HG02763 (cell line): ENCODE data around the gene CNBD2.
"Not testable (repeated sequence)": the region's sequence is repeated elsewhere in the genome, so short reads cannot be mapped to it uniquely, and the experiment has no call there.

Experiments used
- ATAC-seq: cut with Tn5 transposase; IDR thresholded peaks from one replicate; pipeline ENCODE4 v1.9.1; 2021; ENCODE audit warnings: mild to moderate bottlenecking, moderate library complexity; ENCODE audit not compliant: unreplicated experiment

CNBD2 gene

GRCh38 chr20:35974256-35974655, 5.9 kb downstream of the CNBD2 start:
- ATAC-seq, result no peak

- no peak for ATAC-seq
Observed at GRCh38 chr20:35975576-35976373, 7.4 kb downstream of the CNBD2 start.

DNA sequence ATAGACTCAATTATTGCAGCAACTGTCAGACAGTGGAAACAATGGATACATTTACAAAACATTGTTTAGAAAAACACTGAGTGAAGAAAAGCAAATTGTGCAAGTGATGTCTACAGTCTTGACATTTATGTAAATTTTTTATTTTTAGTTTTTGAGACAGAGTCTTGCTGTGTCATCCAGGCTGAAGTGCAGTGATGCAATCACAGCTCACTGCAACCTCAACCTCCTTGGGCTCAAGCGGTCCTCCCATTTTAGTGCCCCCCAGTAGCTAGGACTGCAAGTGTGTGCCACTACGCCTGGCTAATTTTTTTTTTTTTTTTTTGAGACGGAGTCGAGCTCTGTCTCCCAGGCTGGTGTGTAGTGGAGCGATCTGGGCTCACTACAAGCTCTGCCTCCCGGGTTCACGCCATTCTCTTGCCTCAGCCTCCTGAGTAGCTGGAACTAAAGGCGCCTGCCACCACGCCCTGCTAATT, 9.7 kb downstream of the CNBD2 start:
- no peak for ATAC-seq

DNA sequence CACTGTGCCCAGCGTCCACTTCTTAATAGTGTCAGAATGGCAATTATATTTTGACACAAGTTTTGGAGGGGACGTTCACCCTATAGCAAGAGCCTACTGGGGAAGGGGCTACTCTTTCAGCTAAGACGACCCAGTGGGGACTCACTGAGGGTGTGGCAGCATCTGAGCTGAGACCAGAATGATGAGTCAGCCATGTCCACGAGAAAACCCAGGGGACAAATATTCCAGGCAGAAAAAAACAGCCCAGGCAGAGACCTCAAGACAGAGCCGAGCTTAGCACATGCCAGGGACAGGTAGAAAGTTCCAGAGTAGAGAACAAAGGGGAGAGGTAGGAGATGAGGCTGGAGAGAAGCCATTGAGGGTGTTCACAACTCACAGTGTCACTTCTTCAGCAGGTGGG, 11.2 kb downstream of the CNBD2 start:
- no peak for ATAC-seq

DNA sequence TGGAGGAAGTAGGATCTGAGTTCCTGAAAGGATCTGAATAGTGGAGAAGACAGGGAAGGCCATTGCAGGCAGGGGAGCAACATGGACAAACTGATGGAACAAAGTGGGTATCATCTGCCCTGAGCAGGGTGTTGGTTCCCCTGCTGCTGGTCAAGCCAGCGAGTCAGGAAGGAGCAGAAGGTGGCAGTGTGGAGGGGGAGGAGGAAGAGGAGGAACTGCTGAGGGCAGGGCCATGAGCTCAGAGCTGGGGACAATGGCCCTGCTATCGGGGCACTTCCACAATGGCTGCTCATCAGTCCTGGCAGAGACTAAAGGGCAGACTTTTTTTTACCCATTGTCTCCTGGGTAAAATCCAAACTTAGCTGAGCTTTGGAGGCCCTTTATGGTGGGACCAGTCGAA, 13.6 kb downstream of the CNBD2 start:
- no peak for ATAC-seq

- no peak for ATAC-seq
Observed at GRCh38 chr20:35984382-35984781, 16.0 kb downstream of the CNBD2 start.

GRCh38 chr20:35985806-35986205, 17.4 kb downstream of the CNBD2 start:
- ATAC-seq, result no peak

DNA sequence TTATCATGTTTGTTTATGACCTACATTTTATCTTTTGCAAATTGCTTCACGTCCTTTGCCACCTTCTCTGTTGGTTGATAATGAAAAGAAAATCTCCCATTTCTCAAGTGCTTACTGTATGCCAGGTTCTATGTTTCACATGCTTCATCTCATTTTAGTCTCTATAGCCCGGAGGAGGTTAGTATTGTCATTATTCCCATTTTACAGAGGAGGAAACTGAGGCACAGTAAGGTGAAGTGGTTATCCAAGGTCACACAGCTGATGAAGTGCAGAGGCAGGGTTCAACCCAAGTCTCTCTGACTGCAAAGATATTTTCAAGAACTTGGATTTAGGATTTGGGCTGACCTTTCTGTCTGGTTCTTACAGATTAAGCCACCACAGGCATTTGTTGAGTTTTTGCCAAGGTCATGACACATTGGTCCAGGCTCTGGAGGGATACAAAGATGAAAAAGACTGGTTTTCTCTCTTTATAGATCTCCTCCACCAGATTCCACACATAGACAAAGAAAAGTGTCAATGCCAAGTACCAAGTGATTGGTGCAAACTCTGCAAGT, 20.6 kb downstream of the CNBD2 start:
- no peak for ATAC-seq

DNA sequence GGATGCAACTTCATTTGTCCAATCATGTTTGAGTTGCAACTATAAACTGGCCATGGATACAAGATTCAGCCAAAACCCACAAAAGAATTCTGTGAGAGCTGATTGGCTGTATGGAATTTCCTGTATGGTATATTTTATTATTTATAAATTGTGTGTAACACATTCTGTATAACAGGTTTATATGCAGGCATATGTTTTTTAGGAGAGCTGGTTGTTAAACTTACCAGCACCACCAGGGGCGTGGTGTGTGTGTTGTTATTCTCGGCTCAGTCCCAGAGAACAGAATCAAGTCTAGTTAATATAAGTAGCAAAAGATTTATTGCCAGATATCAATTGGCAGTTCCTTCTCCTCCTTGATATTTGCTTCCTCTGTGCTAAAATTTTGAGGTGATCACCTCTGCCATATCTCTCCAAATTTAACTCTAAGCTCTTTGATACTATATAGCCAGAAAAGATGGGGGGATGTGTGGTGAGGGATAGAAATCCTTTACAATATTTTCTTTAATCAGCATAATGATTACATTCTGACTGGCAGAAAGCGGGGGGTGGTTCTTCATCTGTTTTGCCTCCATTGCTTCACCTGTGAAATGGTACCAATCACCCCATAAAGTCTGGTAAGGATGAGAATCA, 22.9 kb downstream of the CNBD2 start:
- ATAC-seq, result no peak

DNA sequence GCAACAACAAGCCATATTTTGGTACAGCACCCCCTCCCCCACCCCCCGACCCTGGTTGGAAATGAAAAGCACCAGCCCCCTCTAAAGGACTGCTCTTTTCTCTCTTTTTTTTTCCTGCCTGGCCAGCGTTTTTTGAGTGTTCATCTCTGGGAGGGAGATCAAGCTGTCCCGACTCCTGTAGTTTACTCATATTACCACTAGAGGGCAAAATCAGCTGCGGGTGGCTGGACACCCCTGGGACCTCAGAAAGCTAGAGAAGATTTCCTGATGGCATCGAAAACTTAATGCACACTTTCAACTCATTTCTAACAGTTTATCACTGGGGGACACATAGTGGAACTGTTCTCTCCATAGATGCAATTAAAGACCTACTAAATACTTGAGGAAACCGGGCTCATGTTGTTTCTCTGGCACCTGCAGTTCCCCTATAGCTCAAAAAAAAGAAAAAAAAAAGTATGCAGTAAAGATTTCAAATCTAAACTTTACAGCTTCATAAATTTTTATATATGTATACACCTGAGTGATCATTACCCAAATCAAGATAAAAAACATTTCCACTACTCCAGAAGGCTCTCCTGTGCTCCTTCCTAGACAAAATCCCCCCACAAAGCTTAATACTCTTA, 24.4 kb downstream of the CNBD2 start:
- no peak for ATAC-seq

DNA sequence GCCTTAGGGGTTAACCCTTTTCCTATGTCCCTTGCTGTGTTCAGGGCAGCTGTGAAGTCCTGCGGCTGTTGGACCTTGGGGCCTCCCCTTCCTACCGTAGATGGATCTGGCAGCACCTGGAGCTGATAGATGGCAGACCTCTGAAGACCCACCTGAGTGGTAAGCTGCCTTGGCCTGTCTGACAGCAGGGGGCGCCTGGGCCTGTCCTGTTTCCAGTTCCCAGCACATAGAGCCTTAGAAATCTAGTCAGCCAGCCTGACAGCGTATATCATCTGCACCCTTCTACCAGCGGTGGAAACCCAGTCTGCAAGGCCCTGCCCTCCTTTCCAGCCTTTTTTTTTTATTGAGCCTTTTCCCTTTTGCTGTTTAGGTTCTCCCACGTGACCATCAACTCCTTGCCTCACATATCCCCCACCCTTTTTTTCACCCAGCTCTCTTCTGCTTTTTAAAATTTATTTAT, 26.6 kb downstream of the CNBD2 start:
- no peak for ATAC-seq

- ATAC-seq, result not testable (repeated sequence)
Observed at GRCh38 chr20:35996492-35996891, 28.1 kb downstream of the CNBD2 start.

GRCh38 chr20:36001331-36001730, 32.9 kb downstream of the CNBD2 start:
- ATAC-seq, result not testable (repeated sequence)

DNA sequence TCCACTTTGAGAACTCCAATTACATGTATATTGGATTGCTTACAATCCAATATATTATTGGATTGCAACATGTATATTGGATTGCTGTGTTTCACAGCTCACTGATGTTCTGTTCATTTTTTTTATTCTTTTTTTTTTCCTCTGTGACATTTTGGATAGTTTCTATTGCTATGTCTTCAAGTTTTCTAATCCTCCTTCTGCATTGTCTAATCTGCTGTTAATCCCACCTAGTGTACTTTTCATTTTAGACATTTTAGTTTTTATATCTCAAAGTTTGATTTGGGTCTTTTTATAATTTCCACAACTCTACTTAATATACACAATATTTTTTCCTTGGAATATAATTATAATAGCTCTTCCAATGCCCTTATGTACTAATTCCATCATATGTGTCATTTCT, 34.5 kb downstream of the CNBD2 start:
- no peak for ATAC-seq

DNA sequence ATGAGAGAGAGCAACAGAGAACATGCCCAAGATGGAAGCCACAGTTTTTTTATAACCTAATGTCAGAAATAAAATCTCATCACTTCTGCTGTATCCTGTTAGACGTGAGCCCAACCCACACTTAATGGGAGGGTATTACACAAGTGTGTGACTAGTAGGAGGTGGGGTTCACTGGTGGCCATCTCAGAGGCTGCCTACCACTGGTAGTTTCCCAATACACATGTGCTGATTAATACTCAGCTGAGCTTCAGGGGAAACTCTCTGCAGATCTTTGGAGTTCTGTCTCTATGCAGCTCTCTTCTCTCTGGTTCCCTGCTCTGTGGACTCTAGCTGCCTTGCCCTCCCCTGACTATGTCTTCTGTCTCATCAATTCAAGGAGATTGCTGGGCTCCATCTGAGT, 35.7 kb downstream of the CNBD2 start:
- ATAC-seq, result no peak

GRCh38 chr20:36008461-36009035, 40.2 kb downstream of the CNBD2 start:
- ATAC-seq, result no peak

DNA sequence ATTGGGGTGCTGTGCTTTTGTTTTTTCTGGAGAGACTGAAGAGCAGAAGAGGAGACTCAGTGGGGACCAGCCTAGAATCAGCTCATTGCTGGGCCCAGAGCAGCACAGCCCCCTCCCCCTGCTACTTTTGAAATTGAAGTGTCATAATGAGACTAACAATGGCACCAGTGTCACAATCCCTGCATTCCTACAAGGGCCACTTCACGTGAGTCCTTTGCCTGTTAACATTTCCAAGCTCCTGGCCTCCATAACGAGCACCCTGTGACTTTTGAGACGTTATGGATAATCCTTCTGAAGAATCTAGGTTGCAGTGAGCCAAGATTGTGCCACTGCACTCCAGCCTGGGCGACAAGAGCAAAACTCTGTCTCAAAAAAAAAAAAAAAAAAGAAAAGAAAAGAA, 41.7 kb downstream of the CNBD2 start:
- no peak for ATAC-seq

DNA sequence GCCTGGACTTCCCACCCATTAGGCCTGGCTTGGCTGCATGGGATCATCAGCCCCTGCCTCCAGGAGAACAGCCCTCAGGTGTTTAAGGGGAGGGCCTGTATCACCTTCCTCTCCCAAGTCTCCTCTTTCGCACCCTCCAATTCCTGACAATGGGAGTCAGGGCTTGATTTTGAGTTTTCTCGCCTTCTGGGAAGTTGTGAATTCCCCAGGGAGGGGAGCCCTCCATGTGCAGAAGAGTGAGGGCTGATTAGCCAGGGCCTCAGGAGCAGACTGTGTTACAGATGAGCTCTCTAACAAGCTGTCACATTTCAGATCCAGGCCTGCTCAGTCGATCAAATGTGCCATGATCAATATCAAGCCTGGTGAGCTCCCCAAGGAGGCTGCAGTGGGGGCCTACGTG, 42.4 kb downstream of the CNBD2 start:
- ATAC-seq, result no peak

DNA sequence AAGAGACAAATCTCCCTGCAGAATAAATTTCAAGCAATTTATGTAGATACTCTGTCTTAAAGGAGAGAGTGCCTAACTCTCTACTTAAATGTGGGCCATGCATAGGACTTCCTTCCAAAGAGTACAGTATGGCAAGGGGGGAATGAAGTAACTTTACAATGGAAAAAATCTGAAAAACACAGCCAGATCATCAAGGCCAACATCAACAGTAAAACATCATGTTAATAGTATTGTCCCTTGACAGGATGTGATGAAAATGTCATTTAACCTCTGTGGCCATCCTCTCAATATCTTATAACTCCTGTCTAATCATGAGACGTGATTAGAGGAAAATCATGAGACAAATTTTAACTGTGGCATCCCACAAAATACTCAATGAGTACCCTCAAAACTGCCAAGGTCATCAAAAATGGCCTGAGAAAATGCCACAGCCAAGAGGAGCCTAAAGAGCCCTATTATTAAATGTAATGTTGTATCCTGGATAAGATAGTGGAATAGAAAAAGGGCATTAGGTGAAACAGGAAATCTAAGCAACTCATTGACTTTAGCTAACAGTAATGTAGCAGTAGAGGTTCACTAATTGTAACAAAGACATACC, 47.5 kb downstream of the CNBD2 start:
- no peak for ATAC-seq

GRCh38 chr20:36017048-36017951, 48.9 kb downstream of the CNBD2 start:
- no peak for ATAC-seq
